ENCODE data around the gene IFITM2.

GRCh38 chr11:282171-282570, 25.4 kb upstream of the IFITM2 start:
- TF ChIP-seq, protein P1, sequence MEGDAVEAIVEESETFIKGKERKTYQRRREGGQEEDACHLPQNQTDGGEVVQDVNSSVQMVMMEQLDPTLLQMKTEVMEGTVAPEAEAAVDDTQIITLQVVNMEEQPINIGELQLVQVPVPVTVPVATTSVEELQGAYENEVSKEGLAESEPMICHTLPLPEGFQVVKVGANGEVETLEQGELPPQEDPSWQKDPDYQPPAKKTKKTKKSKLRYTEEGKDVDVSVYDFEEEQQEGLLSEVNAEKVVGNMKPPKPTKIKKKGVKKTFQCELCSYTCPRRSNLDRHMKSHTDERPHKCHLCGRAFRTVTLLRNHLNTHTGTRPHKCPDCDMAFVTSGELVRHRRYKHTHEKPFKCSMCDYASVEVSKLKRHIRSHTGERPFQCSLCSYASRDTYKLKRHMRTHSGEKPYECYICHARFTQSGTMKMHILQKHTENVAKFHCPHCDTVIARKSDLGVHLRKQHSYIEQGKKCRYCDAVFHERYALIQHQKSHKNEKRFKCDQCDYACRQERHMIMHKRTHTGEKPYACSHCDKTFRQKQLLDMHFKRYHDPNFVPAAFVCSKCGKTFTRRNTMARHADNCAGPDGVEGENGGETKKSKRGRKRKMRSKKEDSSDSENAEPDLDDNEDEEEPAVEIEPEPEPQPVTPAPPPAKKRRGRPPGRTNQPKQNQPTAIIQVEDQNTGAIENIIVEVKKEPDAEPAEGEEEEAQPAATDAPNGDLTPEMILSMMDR (IDR thresholded peaks at IDR 0.05 in 4 of 5, conservative IDR thresholded peaks at IDR 0.05 in 1 of 5) = no peak
- TF ChIP-seq POLR2A (IDR thresholded peaks at IDR 0.05) = no peak
